Kasumi-1 (cell line): ENCODE results near the gene PRAME.
A peak's percentile ranks its signal among the peaks of the same experiment; 100 is the strongest.
"Not testable (repeated sequence)": the region's sequence is repeated elsewhere in the genome, so short reads cannot be mapped to it uniquely, and the experiment has no call there.

Experiments
- DNase-seq, 2 experiments: peaks; one replicate each; lab custom pipeline; 2025; lab: John Stamatoyannopoulos, UW

Gene PRAME

GRCh38 chr22:22558972-22559603 lies at the start of gene PRAME:
PRAME (minus strand) TSS chr22:22559265; CDS start chr22:22556832, 2,433 bp downstream.
- DNase-seq: peak; percentile 84 to 90

DNA sequence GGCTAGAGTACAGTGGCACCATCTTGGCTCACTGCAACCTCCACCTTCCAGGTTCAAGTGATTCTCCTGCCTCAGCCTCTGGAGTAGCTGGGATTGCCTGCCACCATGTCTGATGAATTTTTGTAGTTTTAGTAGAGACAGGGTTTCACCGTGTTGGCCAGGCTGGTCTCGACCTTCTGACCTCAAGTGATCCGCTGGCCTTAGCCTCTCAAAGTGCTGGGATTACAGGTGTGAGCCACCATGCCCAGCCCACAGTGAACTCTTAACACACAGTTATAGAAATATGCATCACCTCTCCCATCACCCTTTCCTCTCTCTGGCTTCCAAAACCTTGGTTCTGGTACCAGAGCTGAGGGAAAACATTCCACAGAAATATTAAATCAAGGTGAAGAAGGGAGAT lies 49.0 kb upstream of the PRAME start:
- not testable (repeated sequence) for DNase-seq

GRCh38 chr22:22605074-22605404 lies 46.0 kb upstream of the PRAME start:
- DNase-seq: no peak

DNA sequence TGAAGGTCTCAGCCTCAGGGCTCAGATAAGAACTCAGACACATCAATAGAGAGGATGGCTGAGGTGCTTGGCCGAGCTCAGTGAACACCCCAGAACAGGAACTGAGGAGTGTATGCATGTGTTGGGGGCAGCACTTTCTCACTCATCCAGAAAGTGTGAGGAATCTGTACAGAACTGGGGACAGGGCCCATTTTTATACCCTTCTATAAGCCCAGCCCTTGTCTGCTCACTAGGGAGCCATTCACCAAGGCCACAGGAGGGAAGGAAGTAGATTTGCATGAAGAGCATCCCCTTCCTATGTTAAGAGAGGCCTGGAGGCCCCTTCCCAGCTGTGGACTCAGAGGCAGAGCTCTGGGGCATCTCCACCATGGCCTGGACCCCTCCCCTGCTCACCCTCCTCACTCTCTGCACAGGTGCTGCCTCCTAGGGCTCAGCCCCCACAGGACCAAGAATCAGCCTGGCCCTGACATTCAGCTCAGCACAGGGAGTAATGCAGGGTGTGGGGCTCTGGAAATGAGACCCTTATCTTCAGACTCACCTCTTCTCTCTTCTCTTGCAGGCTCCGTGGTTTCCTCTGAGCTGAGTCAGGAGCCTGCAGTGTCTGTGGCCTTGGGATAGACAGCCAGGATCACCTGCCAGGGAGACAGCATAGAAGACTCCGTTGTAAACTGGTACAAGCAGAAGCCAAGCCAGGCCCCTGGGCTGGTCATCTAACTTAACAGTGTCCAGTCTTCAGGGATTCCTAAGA lies 45.4 kb upstream of the PRAME start:
- DNase-seq: no peak

- no peak for DNase-seq
Observed at GRCh38 chr22:22603470-22603947, 44.4 kb upstream of the PRAME start.

DNA sequence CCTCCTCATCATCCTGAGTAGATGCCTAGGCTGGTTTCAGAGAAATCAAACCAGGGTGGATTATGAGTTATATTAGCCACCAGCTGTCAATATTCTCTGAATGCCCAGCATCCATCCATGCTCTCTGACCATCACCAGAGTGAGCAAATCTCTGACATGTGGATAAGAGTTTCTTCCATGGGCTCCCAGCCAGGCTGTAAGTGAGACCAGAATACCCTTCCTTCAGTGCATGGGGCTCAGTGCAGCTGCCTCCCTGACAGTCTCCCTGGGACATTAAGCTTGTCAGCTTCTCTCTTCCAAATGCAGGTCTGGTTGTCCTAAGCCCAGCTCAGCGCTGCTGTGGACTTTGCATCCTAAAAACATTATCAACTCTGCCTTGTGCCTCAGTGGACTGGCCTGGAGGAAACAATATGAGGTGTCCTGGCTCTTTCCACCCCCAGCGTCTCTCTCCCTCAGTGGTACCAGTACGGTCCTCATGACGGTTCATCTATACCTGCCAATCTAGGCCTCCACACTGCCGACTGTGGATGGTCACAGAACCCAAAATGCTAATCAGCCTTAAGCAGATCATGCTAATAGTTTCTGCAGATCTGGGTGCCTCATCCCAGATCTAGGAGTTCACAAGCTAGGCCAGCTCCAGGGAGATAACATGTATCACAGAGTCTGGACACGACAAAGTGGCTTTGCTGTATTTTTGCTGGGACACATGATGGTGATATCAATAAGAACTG lies 41.6 kb upstream of the PRAME start:
- no peak for DNase-seq

DNA sequence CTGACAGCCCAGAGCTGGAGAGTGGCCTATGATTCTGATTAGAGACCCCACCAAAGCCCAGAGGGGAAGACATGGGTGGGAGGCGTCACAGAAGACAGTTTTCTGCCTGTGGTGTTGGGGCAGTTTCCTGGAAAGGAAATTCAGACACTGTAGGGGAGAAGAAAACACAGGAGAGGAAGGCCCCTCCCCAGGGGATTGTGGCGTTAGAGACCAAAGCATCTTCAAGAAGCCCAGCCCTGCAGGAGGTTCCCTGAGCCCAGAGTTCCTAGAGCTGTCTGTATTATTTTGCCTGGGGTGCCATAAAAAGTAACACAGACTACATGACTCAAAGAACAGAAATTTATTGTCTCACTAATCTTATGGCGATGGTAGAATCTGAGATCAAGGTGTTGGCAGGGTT lies 40.2 kb upstream of the PRAME start:
- DNase-seq: no peak

GRCh38 chr22:22598144-22598543 lies 39.1 kb upstream of the PRAME start:
- DNase-seq: no peak

GRCh38 chr22:22595001-22595835 lies 36.2 kb upstream of the PRAME start:
- DNase-seq: no peak

DNA sequence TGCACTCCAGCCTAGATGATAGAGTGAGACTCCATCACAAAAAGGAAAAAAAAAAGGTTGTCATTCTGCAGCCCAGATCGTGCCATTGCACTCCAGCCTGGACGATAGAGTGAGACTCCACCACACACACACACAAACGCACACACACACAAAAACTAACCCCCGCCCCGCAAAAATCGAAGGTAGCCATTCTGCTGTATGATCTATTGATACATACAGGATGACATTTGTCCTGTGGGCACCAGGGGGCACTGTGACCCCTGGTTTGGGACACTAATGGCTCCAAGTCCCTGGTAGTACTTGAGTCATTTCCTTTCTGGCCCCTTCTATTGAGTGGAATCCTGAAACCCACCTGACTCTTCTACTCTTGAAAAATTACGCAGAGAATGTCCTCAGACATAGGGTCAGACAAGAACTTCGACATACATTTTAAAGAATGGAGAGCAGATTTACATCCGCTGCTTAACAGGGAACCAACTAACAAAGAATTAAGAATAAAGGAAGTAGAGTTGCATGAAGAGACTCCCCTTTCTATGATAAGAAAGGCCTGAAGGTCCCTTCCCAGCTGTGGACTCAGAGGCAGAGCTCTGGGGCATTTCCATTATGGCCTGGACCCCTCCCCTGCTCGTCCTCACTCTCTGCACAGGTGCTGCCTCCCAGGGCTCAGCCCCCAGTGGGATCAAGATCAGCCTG lies 35.0 kb upstream of the PRAME start:
- DNase-seq: peak; percentile 27 to 42

- DNase-seq: no peak
Observed at GRCh38 chr22:22593250-22593649, 34.2 kb upstream of the PRAME start.

GRCh38 chr22:22591348-22592299 lies 32.6 kb upstream of the PRAME start:
- peak; percentile 0 to 12 for DNase-seq

- no peak for DNase-seq
Observed at GRCh38 chr22:22590136-22590891, 31.2 kb upstream of the PRAME start.

- no peak for DNase-seq
Observed at GRCh38 chr22:22588485-22589164, 29.6 kb upstream of the PRAME start.

- no peak for DNase-seq
Observed at GRCh38 chr22:22587577-22588188, 28.6 kb upstream of the PRAME start.

GRCh38 chr22:22584722-22585121 lies 25.7 kb upstream of the PRAME start:
- DNase-seq: no peak

GRCh38 chr22:22583030-22583429 lies 24.0 kb upstream of the PRAME start:
- no peak for DNase-seq

DNA sequence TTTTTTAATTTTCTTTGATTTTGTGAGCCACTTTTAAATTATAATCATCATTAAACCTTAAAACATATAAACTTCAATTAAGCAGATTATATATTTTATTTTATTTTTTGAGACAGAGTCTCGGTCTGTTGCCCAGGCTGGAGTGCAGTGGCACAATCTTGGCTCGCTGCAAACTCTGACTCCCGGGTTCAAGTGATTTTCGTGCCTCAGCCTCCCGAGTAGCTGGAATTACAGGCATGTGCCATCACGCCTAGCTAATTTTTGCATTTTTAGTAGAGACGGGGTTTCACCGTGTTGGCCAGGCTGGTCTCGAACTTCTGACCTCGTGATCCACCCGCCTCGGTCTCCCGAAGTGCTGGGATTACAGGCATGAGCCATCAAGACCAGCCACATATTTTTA lies 22.5 kb upstream of the PRAME start:
- DNase-seq: not testable (repeated sequence)
